GM12878 (cell line): ENCODE data around the gene DLG2. TPM values are rescaled to one million over a fixed set of nuclear protein-coding genes. Genes with fewer than 3 reads are reported as not detected.

Source experiments
- ATAC-seq: fragments of 200-7000 bp; cut with Tn5 transposase; 3 replicates; pipeline ENCODE4 v1.9.1; 2020; ENCODE audit warnings: mild to moderate bottlenecking, moderate library complexity
- BruUV-seq: library from RNA; stranded (reverse); fragments of 400-500 nt; replicated peaks from 2 replicates; lab custom pipeline; 2021; lab: Mats Ljungman, UMichigan
- CTCF ChIA-PET: fragments of 300-600 bp; sonication (Branson Sonifier 250); formaldehyde crosslinking; extraction: SDS; loops from one replicate; lab custom pipeline; 2021; ENCODE audit warnings: inconsistent platforms; lab: Yijun Ruan, JAX
- POLR2A ChIA-PET: fragments of 350-600 bp; formaldehyde crosslinking; extraction: SDS; loops from one replicate; lab custom pipeline; 2021; ENCODE audit warnings: inconsistent platforms; lab: Charles Lee
- RAD21 ChIA-PET: fragments of 300-600 bp; sonication (Branson Sonifier 250); formaldehyde crosslinking; loops from one replicate; lab custom pipeline; 2023; ENCODE audit warnings: antibody characterized with exemption; ENCODE audit not compliant: unreplicated experiment; lab: Charles Lee
- SMC1A ChIA-PET: fragments of 300-600 bp; sonication (Branson Sonifier 250); formaldehyde crosslinking; loops from one replicate; lab custom pipeline; 2023; ENCODE audit not compliant: unreplicated experiment, uncharacterized antibody; lab: Charles Lee
- DNase-seq: peaks from one replicate; pipeline ENCODE4 v3.0.0-alpha.2; 2011; ENCODE audit warnings: low read depth, low spot score
- FAIRE-seq: peaks from 3 replicates; lab custom pipeline; 2011; peaks lifted over from hg19 to GRCh38; lab: Jason Lieb, UNC
- H2AFZ ChIP-seq: 2 replicates; pipeline ENCODE4 v1.6.0; 2011; ENCODE audit warnings: low read depth, low read length, control low read depth; ENCODE audit not compliant: control insufficient read depth
- H3K27ac ChIP-seq: 2 replicates; pipeline ENCODE4 v1.5.1; 2011; ENCODE audit warnings: control low read depth; ENCODE audit not compliant: control insufficient read depth, insufficient read depth
- H3K27me3 ChIP-seq, 2 experiments: replicated peaks in 1 of 2; 2 replicates each; pipeline versions ENCODE4 v1.6.0 to v1.6.1; 2011; ENCODE audit warnings: low read length in 1 of 2; ENCODE audit not compliant: control insufficient read depth in 2 of 2, insufficient read depth in 2 of 2
- H3K36me3 ChIP-seq, 2 experiments: 2 replicates each; pipeline ENCODE4 v1.5.1; 2011; ENCODE audit warnings: low read length in 1 of 2; ENCODE audit not compliant: control insufficient read depth in 2 of 2, insufficient read depth in 2 of 2
- H3K4me1 ChIP-seq: 2 replicates; pipeline ENCODE4 v1.6.1; 2011; ENCODE audit warnings: mild to moderate bottlenecking, low read length, moderate library complexity, mixed read lengths; ENCODE audit not compliant: control insufficient read depth, insufficient read depth
- H3K4me2 ChIP-seq: 2 replicates; pipeline ENCODE4 v1.6.0; 2011; ENCODE audit warnings: control low read depth; ENCODE audit not compliant: control insufficient read depth, insufficient read depth
- H3K4me3 ChIP-seq: fragments of 200-600 bp; sonication (generic); 2 replicates; pipeline ENCODE4 v1.5.1; 2016
- H3K79me2 ChIP-seq: 2 replicates; pipeline ENCODE4 v1.6.0; 2011; ENCODE audit warnings: low read length; ENCODE audit not compliant: control insufficient read depth, insufficient read depth
- H3K9ac ChIP-seq: 2 replicates; pipeline ENCODE4 v1.8.0; 2011; ENCODE audit warnings: low read length, control low read depth, mixed read lengths; ENCODE audit not compliant: control insufficient read depth, insufficient read depth
- H3K9me3 ChIP-seq: replicated peaks from 3 replicates; pipeline ENCODE4 v1.5.1; 2011; ENCODE audit warnings: mild to moderate bottlenecking, low read length; ENCODE audit not compliant: control insufficient read depth, insufficient read depth
- H4K20me1 ChIP-seq: 2 replicates; pipeline ENCODE4 v1.6.0; 2011; ENCODE audit not compliant: control insufficient read depth, insufficient read depth
- CHD2 ChIP-seq: IDR thresholded peaks from 2 replicates; pipeline ENCODE4 v1.6.1; 2011; ENCODE audit warnings: low read depth, low read length, improper control_type of control experiment, borderline replicate concordance
- FOS ChIP-seq: IDR thresholded peaks from 3 replicates; pipeline ENCODE4 v1.6.1; 2011; ENCODE audit warnings: borderline replicate concordance; ENCODE audit not compliant: insufficient read length; ENCODE audit errors: extremely low read depth
- FOXK2 ChIP-seq: fragments of 450-650 bp; IDR thresholded peaks from 2 replicates; pipeline ENCODE4 v1.6.1; 2017; ENCODE audit warnings: mild to moderate bottlenecking, moderate library complexity
- PAX5 ChIP-seq: IDR thresholded peaks from 2 replicates; pipeline ENCODE4 v1.6.1; 2011; ENCODE audit warnings: low read depth, low read length, borderline replicate concordance
- POLR2AphosphoS2 ChIP-seq: IDR thresholded peaks from 2 replicates; pipeline ENCODE4 v1.6.1; 2011; ENCODE audit warnings: low read depth, mild to moderate bottlenecking, low read length, improper control_type of control experiment, moderate library complexity
- TAF1 ChIP-seq: IDR thresholded peaks from 2 replicates; pipeline ENCODE4 v1.6.1; 2011; ENCODE audit warnings: mild to moderate bottlenecking, low read depth, low read length, borderline replicate concordance
- TCF7 ChIP-seq: IDR thresholded peaks from 2 replicates; pipeline ENCODE4 v1.6.1; 2014; ENCODE audit warnings: antibody characterized with exemption, borderline replicate concordance
- WGBS: methylation state at CpG from one replicate; pipeline ENCODE4 v1.1.6; 2016; ENCODE audit warnings: low lambda C conversion rate; ENCODE audit not compliant: insufficient replicate concordance, insufficient coverage; ENCODE audit errors: missing lambda C conversion rate; 5-methylcytosine and 5-hydroxymethylcytosine counted together
- in situ Hi-C: fragments of 300-500 bp; cut with MboI; formaldehyde crosslinking; loops from 9 replicates; pipeline ENCODE4 v1.14.3; 2018; ENCODE audit warnings: mixed read lengths
- intact Hi-C: fragments of 100-400 bp; cut with micrococcal nuclease; formaldehyde crosslinking; loops from one replicate; pipeline ENCODE4 v1.14.2; 2022; ENCODE audit not compliant: unreplicated experiment
- polyA plus RNA-seq, 11 experiments: library from polyadenylated mRNA; depleted of rRNA in 4 of 11; unstranded in 6 of 11; stranded (reverse) in 5 of 11; fragments of >200 nt; fragmentation: Nextera tagmentation in 4 of 11; fragmentation: Illumina TruSeq in 1 of 11; extraction: Ambion mirVana in 4 of 11; extraction: Trizol in 1 of 11; gene quantifications; 1 replicate in 1 of 11; 2 replicates in 10 of 11; pipeline versions ENCODE4 v1.2.1 to v1.2.3, GENCODE V29; 2011 to 2016; ENCODE audit warnings: inconsistent platforms in 2 of 11, missing spikeins in 2 of 11, low read depth in 1 of 11
- total RNA-seq, 4 experiments: library from RNA; depleted of rRNA in 3 of 4; stranded (reverse); fragments of >200 nt in 3 of 4; fragmentation: Illumina TruSeq in 1 of 4; extraction: Trizol in 1 of 4; gene quantifications; 2 replicates each; pipeline versions ENCODE4 v1.2.1 to v1.2.3, GENCODE V29; 2013 to 2021
- TF ChIP-seq, protein P1 (sequence below): IDR thresholded peaks from 2 replicates; pipeline ENCODE4 v1.6.1; 2012; ENCODE audit warnings: improper control_type of control experiment, low read depth, low read length; ENCODE audit not compliant: insufficient replicate concordance
- TF ChIP-seq, protein P2 (sequence below): IDR thresholded peaks from 2 replicates; pipeline ENCODE4 v1.6.1; 2011; ENCODE audit warnings: low read depth, low read length, improper control_type of control experiment, borderline replicate concordance

The DLG2 gene
- total and polyA plus RNA-seq, 10 of the 15 experiments (the other 5 are each of a cell fraction or from before 2014, with no cell fraction given): 0.09 to 0.98 (median 0.35) TPM

DNA sequence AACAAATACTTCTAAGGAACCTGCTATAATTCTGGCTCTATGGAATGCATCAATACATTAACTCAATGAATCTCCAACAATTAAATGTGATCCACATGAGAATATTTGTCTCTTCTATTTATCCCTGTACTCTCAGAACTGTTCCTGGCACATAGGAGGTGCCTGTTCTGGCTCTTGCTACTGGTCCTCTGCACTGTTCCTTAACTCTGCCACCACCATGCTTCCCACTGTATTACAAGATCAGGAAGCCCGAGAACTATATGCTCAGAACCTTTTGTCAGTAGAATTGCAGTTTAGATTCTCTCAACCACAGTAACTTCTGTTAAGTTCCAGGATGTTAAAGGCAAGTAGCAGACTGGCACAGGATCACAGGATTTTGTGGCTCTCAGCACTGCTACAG is 1964.7 kb downstream of the DLG2 start:
- RAD21 ChIA-PET: no interaction called here
- TF ChIP-seq PAX5 (no peak), TCF7 (no peak)
- TF ChIP-seq, all 136 proteins: peak for 0
- H3K36me3 ChIP-seq: no peaks in the 10 kb centered on the region
- 0% methylated on average over 1 of the region's 1 CpG for WGBS
- no peak overlapping the region for H3K9ac ChIP-seq
- H3K4me2 ChIP-seq: no peak overlapping the region
- H3K9me3 ChIP-seq: no peaks in the 10 kb centered on the region
- H3K79me2 ChIP-seq: no peaks in the 10 kb centered on the region
- intact Hi-C loops (no loop called here), in situ Hi-C loops (no loop called here)
- ChIA-PET POLR2A (no interaction called here), SMC1A (no interaction called here), CTCF (no interaction called here)
- H4K20me1 ChIP-seq: no peaks in the 10 kb centered on the region
- H2AFZ ChIP-seq: no peak overlapping the region
- no peak for DNase-seq
- H3K4me1 ChIP-seq: no peaks in the 10 kb centered on the region; the same call in 1 of the 2 replicates
- no peak for ATAC-seq
- BruUV-seq: no TSS peak
- H3K27ac ChIP-seq: no peak overlapping the region
- no peaks in the 10 kb centered on the region; a peak in 1 of 4 replicates for H3K27me3 ChIP-seq
- H3K4me3 ChIP-seq: no peak overlapping the region
- no peak for FAIRE-seq

DNA sequence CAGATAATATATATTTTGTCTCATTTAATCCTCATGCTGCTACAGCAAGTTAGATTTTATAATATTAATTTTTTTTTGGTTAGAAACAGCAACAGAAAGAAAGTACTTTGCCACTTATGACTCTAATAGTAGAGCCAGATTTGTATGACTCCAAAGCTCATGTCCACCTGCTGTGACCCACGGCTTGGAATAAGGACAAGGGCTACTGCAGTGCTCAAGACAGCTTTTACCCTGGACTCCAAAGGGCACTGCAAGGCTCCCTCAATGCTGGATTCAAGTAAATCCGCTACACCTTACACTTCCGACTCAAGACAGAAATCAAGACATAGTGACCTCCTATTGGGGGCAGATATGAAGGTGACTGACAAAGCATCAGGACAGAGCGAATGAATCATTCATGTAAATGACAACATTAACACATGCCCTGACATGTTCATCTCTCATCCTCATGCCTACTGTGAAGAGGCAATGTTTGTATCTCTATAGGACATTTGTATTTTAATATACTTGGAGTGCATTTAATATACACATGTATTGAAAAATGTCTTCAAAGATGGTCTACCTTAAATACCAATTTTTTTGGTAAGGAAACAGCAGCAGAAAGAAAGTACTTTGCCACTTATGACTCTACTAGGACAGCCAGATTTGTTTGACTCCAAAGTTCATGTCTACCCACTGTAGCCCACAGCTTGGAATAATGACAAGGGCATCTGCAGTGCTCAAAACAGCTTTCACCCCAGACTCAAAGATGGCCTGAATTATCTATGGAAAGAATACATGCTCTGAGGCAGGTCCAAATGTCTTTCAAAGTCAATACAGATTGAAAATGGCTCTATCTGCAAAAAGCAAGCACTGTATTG is 1965.4 kb downstream of the DLG2 start:
- no peaks in the 10 kb centered on the region for H3K36me3 ChIP-seq
- H3K27me3 ChIP-seq: no peaks in the 10 kb centered on the region; a peak in 1 of 4 replicates
- H3K4me2 ChIP-seq: no peak overlapping the region
- in situ Hi-C loops (no loop called here), intact Hi-C loops (no loop called here)
- DNase-seq (no peak), FAIRE-seq (no peak), ATAC-seq (no peak)
- H3K9me3 ChIP-seq: no peaks in the 10 kb centered on the region
- ChIA-PET SMC1A (no interaction called here), RAD21 (no interaction called here), POLR2A (no interaction called here), CTCF (no interaction called here)
- no TSS peak for BruUV-seq
- H3K4me3 ChIP-seq: no peak overlapping the region
- no peak overlapping the region; the same call in 1 of the 2 replicates for H2AFZ ChIP-seq
- no peaks in the 10 kb centered on the region for H4K20me1 ChIP-seq
- H3K4me1 ChIP-seq: no peaks in the 10 kb centered on the region; the same call in 1 of the 2 replicates
- no peak overlapping the region for H3K9ac ChIP-seq
- 56% methylated on average over 4 of the region's 4 CpGs for WGBS
- no peaks in the 10 kb centered on the region for H3K79me2 ChIP-seq
- no peak overlapping the region for H3K27ac ChIP-seq
- TF ChIP-seq TAF1 (no peak), FOS (no peak), CHD2 (no peak), POLR2AphosphoS2 (no peak), FOXK2 (no peak)
- TF ChIP-seq, protein P1, sequence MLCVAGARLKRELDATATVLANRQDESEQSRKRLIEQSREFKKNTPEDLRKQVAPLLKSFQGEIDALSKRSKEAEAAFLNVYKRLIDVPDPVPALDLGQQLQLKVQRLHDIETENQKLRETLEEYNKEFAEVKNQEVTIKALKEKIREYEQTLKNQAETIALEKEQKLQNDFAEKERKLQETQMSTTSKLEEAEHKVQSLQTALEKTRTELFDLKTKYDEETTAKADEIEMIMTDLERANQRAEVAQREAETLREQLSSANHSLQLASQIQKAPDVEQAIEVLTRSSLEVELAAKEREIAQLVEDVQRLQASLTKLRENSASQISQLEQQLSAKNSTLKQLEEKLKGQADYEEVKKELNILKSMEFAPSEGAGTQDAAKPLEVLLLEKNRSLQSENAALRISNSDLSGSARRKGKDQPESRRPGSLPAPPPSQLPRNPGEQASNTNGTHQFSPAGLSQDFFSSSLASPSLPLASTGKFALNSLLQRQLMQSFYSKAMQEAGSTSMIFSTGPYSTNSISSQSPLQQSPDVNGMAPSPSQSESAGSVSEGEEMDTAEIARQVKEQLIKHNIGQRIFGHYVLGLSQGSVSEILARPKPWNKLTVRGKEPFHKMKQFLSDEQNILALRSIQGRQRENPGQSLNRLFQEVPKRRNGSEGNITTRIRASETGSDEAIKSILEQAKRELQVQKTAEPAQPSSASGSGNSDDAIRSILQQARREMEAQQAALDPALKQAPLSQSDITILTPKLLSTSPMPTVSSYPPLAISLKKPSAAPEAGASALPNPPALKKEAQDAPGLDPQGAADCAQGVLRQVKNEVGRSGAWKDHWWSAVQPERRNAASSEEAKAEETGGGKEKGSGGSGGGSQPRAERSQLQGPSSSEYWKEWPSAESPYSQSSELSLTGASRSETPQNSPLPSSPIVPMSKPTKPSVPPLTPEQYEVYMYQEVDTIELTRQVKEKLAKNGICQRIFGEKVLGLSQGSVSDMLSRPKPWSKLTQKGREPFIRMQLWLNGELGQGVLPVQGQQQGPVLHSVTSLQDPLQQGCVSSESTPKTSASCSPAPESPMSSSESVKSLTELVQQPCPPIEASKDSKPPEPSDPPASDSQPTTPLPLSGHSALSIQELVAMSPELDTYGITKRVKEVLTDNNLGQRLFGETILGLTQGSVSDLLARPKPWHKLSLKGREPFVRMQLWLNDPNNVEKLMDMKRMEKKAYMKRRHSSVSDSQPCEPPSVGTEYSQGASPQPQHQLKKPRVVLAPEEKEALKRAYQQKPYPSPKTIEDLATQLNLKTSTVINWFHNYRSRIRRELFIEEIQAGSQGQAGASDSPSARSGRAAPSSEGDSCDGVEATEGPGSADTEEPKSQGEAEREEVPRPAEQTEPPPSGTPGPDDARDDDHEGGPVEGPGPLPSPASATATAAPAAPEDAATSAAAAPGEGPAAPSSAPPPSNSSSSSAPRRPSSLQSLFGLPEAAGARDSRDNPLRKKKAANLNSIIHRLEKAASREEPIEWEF: no peak
- TF ChIP-seq, protein P2, sequence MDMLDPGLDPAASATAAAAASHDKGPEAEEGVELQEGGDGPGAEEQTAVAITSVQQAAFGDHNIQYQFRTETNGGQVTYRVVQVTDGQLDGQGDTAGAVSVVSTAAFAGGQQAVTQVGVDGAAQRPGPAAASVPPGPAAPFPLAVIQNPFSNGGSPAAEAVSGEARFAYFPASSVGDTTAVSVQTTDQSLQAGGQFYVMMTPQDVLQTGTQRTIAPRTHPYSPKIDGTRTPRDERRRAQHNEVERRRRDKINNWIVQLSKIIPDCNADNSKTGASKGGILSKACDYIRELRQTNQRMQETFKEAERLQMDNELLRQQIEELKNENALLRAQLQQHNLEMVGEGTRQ: no peak
